ENCODE measurements around the gene UBE2E2.

The UBE2E2 gene

DNA sequence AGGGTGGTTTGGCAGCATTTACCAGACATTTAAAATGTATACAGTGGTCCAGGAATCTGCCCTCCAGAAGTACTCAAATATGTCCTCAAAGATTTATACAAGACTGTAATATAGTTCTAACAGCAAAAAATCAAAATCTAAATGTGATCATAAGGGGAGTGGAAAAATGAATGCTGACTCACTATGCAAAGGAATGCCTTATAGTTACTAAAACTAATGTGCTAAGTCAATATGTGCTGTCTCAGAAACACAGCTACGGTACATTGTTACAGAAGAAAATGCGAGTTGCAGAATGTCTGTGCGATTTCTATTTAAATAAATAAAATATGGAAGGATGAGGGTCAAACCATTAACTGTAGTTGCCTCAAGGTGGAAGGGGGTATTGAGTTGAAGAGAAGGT lies 372.6 kb downstream of the UBE2E2 start:
- Histone ChIP-seq H3K27me3 (ENCODE audit: insufficient read depth, low read length, poor library complexity) (no peaks in the 10 kb centered on the region), H3K79me2 (ENCODE audit: insufficient read depth, low read length) (no peaks in the 10 kb centered on the region), H3K36me3 (ENCODE audit: insufficient read depth, low read length) (no peaks in the 10 kb centered on the region), H2AFZ (ENCODE audit: low read depth, low read length) (no peak overlapping the region), H3K4me1 (ENCODE audit: insufficient read depth, low read length) (no peaks in the 10 kb centered on the region), H4K20me1 (ENCODE audit: insufficient read depth, low read length) (no peaks in the 10 kb centered on the region), H3K9ac (ENCODE audit: low read depth, low read length) (no peak overlapping the region), H3K27ac (ENCODE audit: low read length) (no peak overlapping the region), H3K4me2 (ENCODE audit: insufficient read depth, low read length) (no peak overlapping the region), H3K9me3 (ENCODE audit: insufficient read depth, low read length, severe bottlenecking) (no peaks in the 10 kb centered on the region), H3K4me3 (ENCODE audit: low read depth in 1 of 2, low read length in 2 of 2) (no peak overlapping the region)
- ATAC-seq (ENCODE audit: insufficient read depth, low read depth): no peak
- TF ChIP-seq CTCF (IDR thresholded peaks at IDR 0.05; ENCODE audit: borderline replicate concordance, extremely low read depth, low read length, poor library complexity, severe bottlenecking) (no peak), EZH2 (IDR thresholded peaks at IDR 0.05; ENCODE audit: borderline replicate concordance, low read depth, low read length, severe bottlenecking) (no peak)
- no peak for DNase-seq

GRCh38 chr3:23576379-23576959 lies 373.3 kb downstream of the UBE2E2 start:
- Histone ChIP-seq H3K4me3 (ENCODE audit: low read depth in 1 of 2, low read length in 2 of 2) (no peak overlapping the region), H3K9me3 (ENCODE audit: insufficient read depth, low read length, severe bottlenecking) (no peaks in the 10 kb centered on the region), H3K27ac (ENCODE audit: low read length) (no peak overlapping the region), H3K4me2 (ENCODE audit: insufficient read depth, low read length) (no peak overlapping the region), H3K36me3 (ENCODE audit: insufficient read depth, low read length) (no peaks in the 10 kb centered on the region), H4K20me1 (ENCODE audit: insufficient read depth, low read length) (no peaks in the 10 kb centered on the region), H3K79me2 (ENCODE audit: insufficient read depth, low read length) (no peaks in the 10 kb centered on the region), H3K27me3 (ENCODE audit: insufficient read depth, low read length, poor library complexity) (no peaks in the 10 kb centered on the region), H2AFZ (ENCODE audit: low read depth, low read length) (no peak overlapping the region), H3K4me1 (ENCODE audit: insufficient read depth, low read length) (no peaks in the 10 kb centered on the region), H3K9ac (ENCODE audit: low read depth, low read length) (no peak overlapping the region)
- ATAC-seq (ENCODE audit: insufficient read depth, low read depth) (no peak), DNase-seq (no peak)
- TF ChIP-seq EZH2 (IDR thresholded peaks at IDR 0.05; ENCODE audit: borderline replicate concordance, low read depth, low read length, severe bottlenecking) (no peak), CTCF (IDR thresholded peaks at IDR 0.05; ENCODE audit: borderline replicate concordance, extremely low read depth, low read length, poor library complexity, severe bottlenecking) (no peak)

DNA sequence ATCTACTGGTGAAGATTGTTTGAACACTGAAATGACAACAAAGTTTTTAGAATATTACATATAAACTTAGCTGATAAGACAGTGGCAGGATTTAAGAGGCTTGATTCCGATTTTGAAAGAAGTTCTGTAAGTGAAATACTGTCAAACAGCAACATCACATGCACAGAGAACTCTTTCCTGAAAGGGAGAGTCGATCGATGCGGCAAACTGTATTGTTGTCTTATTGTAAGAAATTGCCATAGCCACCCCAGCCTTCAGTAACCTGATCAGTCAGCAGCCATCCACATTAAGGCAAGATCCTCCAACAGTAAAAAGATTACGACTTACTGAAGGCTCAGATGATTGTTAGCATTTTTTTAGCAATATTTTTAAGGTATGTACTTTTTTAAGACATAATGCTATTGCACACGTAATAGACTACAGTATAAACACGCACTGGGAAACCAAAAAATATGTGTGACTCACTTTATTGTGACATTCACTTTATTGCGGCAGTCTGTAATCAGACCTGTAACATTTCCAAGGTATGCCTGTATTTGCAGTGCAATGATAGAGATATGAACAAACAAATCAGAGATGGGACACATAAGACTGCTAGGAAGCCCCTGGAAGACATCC lies 377.1 kb downstream of the UBE2E2 start:
- H3K36me3 ChIP-seq (ENCODE audit: insufficient read depth, low read length): no peaks in the 10 kb centered on the region
- no peaks in the 10 kb centered on the region for H4K20me1 ChIP-seq (ENCODE audit: insufficient read depth, low read length)
- H3K9ac ChIP-seq (ENCODE audit: low read depth, low read length): no peak overlapping the region
- TF ChIP-seq CTCF (IDR thresholded peaks at IDR 0.05; ENCODE audit: borderline replicate concordance, extremely low read depth, low read length, poor library complexity, severe bottlenecking): no peak
- no peak overlapping the region for H3K4me3 ChIP-seq (ENCODE audit: low read depth in 1 of 2, low read length in 2 of 2)
- no peak for ATAC-seq (ENCODE audit: insufficient read depth, low read depth)
- H3K27ac ChIP-seq (ENCODE audit: low read length): no peak overlapping the region
- no peak overlapping the region for H2AFZ ChIP-seq (ENCODE audit: low read depth, low read length)
- H3K9me3 ChIP-seq (ENCODE audit: insufficient read depth, low read length, severe bottlenecking): no peaks in the 10 kb centered on the region
- no peaks in the 10 kb centered on the region for H3K27me3 ChIP-seq (ENCODE audit: insufficient read depth, low read length, poor library complexity)
- H3K4me2 ChIP-seq (ENCODE audit: insufficient read depth, low read length): no peak overlapping the region
- no peaks in the 10 kb centered on the region for H3K79me2 ChIP-seq (ENCODE audit: insufficient read depth, low read length)
- H3K4me1 ChIP-seq (ENCODE audit: insufficient read depth, low read length): no peaks in the 10 kb centered on the region
- no peak for DNase-seq
